ENCODE measurements around the gene FXYD2. TPM values are rescaled to one million over a fixed set of nuclear protein-coding genes. Genes with fewer than 3 reads are reported as not detected.

FXYD2 gene
- total and polyA plus RNA-seq, 4 experiments from 2014 or later = 3.5 to 10.5 (median 8.2) TPM

DNA sequence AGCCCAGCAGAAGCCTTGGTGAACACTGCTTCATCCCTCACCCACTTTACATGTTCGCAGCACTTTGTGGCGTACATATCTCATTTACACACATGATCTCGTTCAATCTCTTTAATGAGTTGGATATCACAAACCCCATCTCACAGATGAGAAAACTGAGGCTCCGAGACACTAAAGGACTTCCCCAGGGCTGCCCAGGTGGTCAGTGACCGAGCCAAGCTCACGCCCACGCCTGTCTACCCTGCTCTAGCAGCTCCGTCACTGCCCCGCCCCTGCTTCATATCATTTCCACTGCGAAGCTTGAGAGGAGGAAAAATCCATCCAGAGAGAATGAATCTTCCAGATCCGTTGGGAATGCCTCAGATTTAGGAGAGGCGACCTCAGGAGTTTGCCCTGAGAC lies 15.8 kb downstream of the FXYD2 start:
- H3K4me3 Mint-ChIP-seq = peak overlapping the region in 1 of 8 donors; percentile 5
- POLR2A ChIA-PET (ENCODE audit: partially characterized antibody) = interaction anchor here (1.0 to 3.2 kb wide), 8 partner anchors 8 to 244 kb away, joined by 3 to 35 read pairs (median 7); no protein-coding TSS in a partner anchor

DNA sequence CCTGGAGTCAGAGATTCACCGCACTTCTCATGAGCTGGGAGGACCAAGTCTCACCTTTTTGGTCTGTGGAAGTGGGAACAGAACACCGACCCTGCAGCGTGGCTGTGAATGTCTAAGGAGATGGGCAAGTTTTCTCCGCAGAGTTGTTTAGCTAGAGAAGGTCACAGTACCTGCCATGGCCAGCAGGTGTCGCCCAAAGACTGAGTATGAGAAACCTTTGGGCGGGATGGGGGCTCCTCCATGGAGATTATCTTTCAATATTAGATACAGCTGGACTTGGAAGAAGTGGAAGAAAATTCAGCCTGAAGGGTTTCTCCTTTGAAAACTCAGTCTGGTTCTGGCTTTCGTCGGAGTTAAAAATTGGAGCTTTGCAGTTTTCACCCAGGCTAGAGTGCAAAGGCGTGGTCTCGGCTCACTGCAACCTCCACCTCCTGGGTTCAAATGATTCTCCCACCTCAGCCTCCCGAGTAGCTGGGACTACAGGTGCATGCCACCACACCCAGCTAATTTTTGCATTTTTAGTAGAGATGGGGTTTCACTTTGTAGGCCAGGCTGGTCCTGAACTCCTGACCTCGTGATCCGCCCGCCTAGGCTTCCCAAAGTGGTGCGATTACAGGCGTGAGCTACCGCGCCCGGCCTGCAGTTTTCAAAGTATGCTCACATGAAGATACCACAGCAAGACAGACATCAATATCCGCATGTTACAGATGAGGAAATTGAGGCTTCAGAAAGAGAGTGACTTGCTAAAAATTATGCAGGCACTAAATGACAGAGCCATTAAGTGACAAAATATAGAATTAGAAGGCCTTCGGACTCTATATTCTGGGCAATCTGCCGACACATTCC lies 16.8 kb downstream of the FXYD2 start:
- peak; percentile 58 to 70 (median 62) for DNase-seq
- Mint-ChIP-seq H3K9me3 (no peaks in the 10 kb centered on the region), H3K4me3 (no peak overlapping the region), H3K27ac (peak overlapping the region in 1 of 7 donors; percentile 45), H3K4me1 (peaks cover 7 to 17% (median 10%) of the 10 kb centered on the region in 4 donors), H3K36me3 (no peaks in the 10 kb centered on the region), H3K27me3 (peaks cover 0 to 3% of the 10 kb centered on the region in 2 donors)
- Histone ChIP-seq H3K36me3 (ENCODE audit: insufficient read depth, low read length) (no peaks in the 10 kb centered on the region), H3K9me3 (ENCODE audit: control insufficient read depth in 1 of 2, low read length in 2 of 2) (no peaks in the 10 kb centered on the region), H3K4me1 (ENCODE audit: insufficient read depth, low read length) (peaks cover 10% of the 10 kb centered on the region), H3K27me3 (ENCODE audit: insufficient read depth, low read length) (no peaks in the 10 kb centered on the region), H3K27ac (ENCODE audit: low read depth, low read length) (no peak overlapping the region), H3K4me3 (ENCODE audit: low read length in 2 of 2) (no peak overlapping the region)
- ChIA-PET POLR2A (ENCODE audit: partially characterized antibody) (interaction anchor here (0.5 to 3.2 kb wide), 15 partner anchors 9 to 592 kb away, joined by 3 to 35 read pairs (median 4); partner anchors contain the start of gene IL10RA), CTCF (ENCODE audit: partially characterized antibody) (interaction anchor here (0.6 to 11.7 kb wide), 36 partner anchors 10 to 384 kb away, joined by 3 to 440 read pairs (median 4); partner anchors contain the start of genes DSCAML1, FXYD2 and IL10RA)
- intact Hi-C loops (cut with micrococcal nuclease) = loop anchor here (1.0 kb wide), 4 partner anchors 10 to 364 kb away; no protein-coding TSS in a partner anchor

More for the DNA sequence above, 15.8 kb downstream of the FXYD2 start:
- intact Hi-C loops (cut with micrococcal nuclease) = no loop called here
- CTCF ChIA-PET (ENCODE audit: partially characterized antibody) = interaction anchor here (0.9 to 11.7 kb wide), 15 partner anchors 8 to 382 kb away, joined by 3 to 440 read pairs (median 10); partner anchors contain the start of genes DSCAML1, FXYD2 and IL10RA
- no peaks in the 10 kb centered on the region for H3K27me3 ChIP-seq (ENCODE audit: insufficient read depth, low read length)
- no peaks in the 10 kb centered on the region for H3K36me3 Mint-ChIP-seq
- H3K4me3 ChIP-seq (ENCODE audit: low read length in 2 of 2) = no peak overlapping the region
- H3K36me3 ChIP-seq (ENCODE audit: insufficient read depth, low read length) = no peaks in the 10 kb centered on the region
- peaks cover 10% of the 10 kb centered on the region for H3K4me1 ChIP-seq (ENCODE audit: insufficient read depth, low read length)
- no peak for DNase-seq
- no peak overlapping the region for H3K27ac ChIP-seq (ENCODE audit: low read depth, low read length)
- H3K4me1 Mint-ChIP-seq = peaks cover 9 to 27% (median 13%) of the 10 kb centered on the region in 4 donors
- H3K27ac Mint-ChIP-seq = no peak overlapping the region
- H3K9me3 ChIP-seq (ENCODE audit: control insufficient read depth in 1 of 2, low read length in 2 of 2) = no peaks in the 10 kb centered on the region
- H3K27me3 Mint-ChIP-seq = peaks cover 0 to 3% of the 10 kb centered on the region in 2 donors
- H3K9me3 Mint-ChIP-seq = no peaks in the 10 kb centered on the region

DNA sequence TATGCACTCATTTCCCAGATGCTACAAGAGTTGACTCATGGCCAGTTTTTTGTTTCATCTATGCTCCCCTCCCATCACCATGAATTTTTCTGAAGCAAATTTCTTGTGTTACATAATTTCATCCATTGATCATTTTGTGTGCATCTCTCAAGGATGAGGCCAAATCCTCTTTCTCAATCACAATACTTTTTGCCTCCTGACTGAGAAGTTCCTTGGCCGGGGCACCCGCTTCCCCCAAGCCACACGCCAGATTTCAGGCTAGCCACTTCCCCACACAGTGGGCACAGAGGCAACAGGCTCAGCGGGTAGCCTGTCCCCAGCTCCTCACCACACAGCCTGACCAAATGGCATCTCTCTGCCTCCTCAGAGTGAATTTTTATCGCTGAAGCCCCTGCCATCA lies 17.7 kb downstream of the FXYD2 start:
- CTCF ChIA-PET (ENCODE audit: partially characterized antibody) = interaction anchor here (1.0 to 11.7 kb wide), 22 partner anchors 9 to 381 kb away, joined by 3 to 440 read pairs (median 9); partner anchors contain the start of genes DSCAML1, FXYD2 and IL10RA
- H3K9me3 ChIP-seq (ENCODE audit: control insufficient read depth in 1 of 2, low read length in 2 of 2) = no peaks in the 10 kb centered on the region

DNA sequence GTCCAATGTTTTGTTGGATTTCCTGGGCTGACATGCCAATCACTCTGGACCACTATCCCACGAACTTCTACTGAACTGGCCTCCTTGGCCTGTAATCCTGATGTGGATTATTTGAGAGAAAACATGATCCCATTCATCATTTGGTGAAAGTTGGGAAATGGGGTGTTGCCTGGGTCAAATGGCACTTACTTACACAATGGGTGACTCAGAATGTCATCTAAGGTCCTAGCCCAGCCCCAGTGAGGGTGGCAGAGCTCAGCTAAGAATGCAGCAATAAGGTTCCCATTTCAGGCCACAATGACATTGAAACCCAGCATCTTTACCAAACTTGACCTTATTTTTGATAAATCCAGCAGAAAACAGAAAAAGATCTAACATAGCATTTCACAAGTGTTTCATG lies 19.5 kb downstream of the FXYD2 start:
- no peak overlapping the region for H3K4me3 ChIP-seq (ENCODE audit: low read length in 2 of 2)
- ChIA-PET CTCF (ENCODE audit: partially characterized antibody) (interaction anchor here (1.0 to 11.7 kb wide), 8 partner anchors 16 to 379 kb away, joined by 3 to 440 read pairs (median 4); partner anchors contain the start of gene FXYD2), POLR2A (ENCODE audit: partially characterized antibody) (no interaction called here)
- intact Hi-C loops (cut with micrococcal nuclease) = no loop called here
- no peaks in the 10 kb centered on the region for H3K9me3 ChIP-seq (ENCODE audit: control insufficient read depth in 1 of 2, low read length in 2 of 2)
- H3K4me1 Mint-ChIP-seq = peaks cover 7 to 11% (median 10%) of the 10 kb centered on the region in 4 donors
- H3K27ac ChIP-seq (ENCODE audit: low read depth, low read length) = no peak overlapping the region
- no peak overlapping the region for H3K27ac Mint-ChIP-seq
- H3K27me3 ChIP-seq (ENCODE audit: insufficient read depth, low read length) = no peaks in the 10 kb centered on the region
- H3K36me3 Mint-ChIP-seq = no peaks in the 10 kb centered on the region
- peaks cover 0 to 3% of the 10 kb centered on the region in 2 donors for H3K27me3 Mint-ChIP-seq
- H3K4me1 ChIP-seq (ENCODE audit: insufficient read depth, low read length) = peaks cover 10% of the 10 kb centered on the region
- H3K9me3 Mint-ChIP-seq = no peaks in the 10 kb centered on the region
- no peak overlapping the region for H3K4me3 Mint-ChIP-seq
- no peaks in the 10 kb centered on the region for H3K36me3 ChIP-seq (ENCODE audit: insufficient read depth, low read length)
- no peak for DNase-seq

More for the DNA sequence above, 17.7 kb downstream of the FXYD2 start:
- Histone ChIP-seq H3K27ac (ENCODE audit: low read depth, low read length) (no peak overlapping the region), H3K4me3 (ENCODE audit: low read length in 2 of 2) (no peak overlapping the region), H3K36me3 (ENCODE audit: insufficient read depth, low read length) (no peaks in the 10 kb centered on the region), H3K27me3 (ENCODE audit: insufficient read depth, low read length) (no peaks in the 10 kb centered on the region), H3K4me1 (ENCODE audit: insufficient read depth, low read length) (peaks cover 10% of the 10 kb centered on the region)
- Mint-ChIP-seq H3K4me1 (peaks cover 7 to 13% (median 10%) of the 10 kb centered on the region in 4 donors), H3K27me3 (peaks cover 0 to 3% of the 10 kb centered on the region in 2 donors), H3K4me3 (no peak overlapping the region), H3K27ac (no peak overlapping the region), H3K36me3 (no peaks in the 10 kb centered on the region), H3K9me3 (no peaks in the 10 kb centered on the region)
- POLR2A ChIA-PET (ENCODE audit: partially characterized antibody) = interaction anchor here (0.5 to 3.2 kb wide), 8 partner anchors 10 to 592 kb away, joined by 3 to 35 read pairs (median 6); partner anchors contain the start of gene IL10RA
- intact Hi-C loops (cut with micrococcal nuclease) = loop anchor here (1.0 kb wide), 4 partner anchors 10 to 364 kb away; no protein-coding TSS in a partner anchor
- no peak for DNase-seq

DNA sequence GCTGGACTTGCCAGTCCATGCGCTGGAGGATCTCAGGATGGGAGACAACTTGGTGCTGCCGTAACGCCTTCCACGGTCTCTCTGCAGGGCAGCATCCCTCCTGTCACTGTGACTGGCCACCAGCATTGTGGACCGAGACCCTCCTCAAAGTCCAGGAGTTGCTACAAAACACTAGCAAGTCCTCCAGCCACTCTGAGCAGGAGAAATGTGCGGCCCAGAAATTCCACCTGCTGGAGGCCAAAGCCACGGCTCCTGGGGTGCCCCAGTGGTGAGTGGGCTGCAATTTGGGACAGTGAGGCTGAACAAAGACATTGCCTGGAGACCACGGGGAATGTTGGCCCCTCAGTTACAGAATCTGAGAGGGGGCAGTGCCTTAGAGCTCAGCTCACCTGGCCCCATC lies 20.6 kb downstream of the FXYD2 start:
- ChIA-PET CTCF (ENCODE audit: partially characterized antibody) (interaction anchor here (1.1 to 11.7 kb wide), 4 partner anchors 17 to 250 kb away, joined by 5 to 440 read pairs (median 68); partner anchors contain the start of gene FXYD2), POLR2A (ENCODE audit: partially characterized antibody) (no interaction called here)
- Histone ChIP-seq H3K36me3 (ENCODE audit: insufficient read depth, low read length) (no peaks in the 10 kb centered on the region), H3K27ac (ENCODE audit: low read depth, low read length) (no peak overlapping the region), H3K27me3 (ENCODE audit: insufficient read depth, low read length) (no peaks in the 10 kb centered on the region), H3K4me1 (ENCODE audit: insufficient read depth, low read length) (peaks cover under 1% of the 10 kb centered on the region), H3K4me3 (ENCODE audit: low read length in 2 of 2) (no peak overlapping the region), H3K9me3 (ENCODE audit: control insufficient read depth in 1 of 2, low read length in 2 of 2) (no peaks in the 10 kb centered on the region)
- Mint-ChIP-seq H3K27me3 (peaks cover 2 to 5% of the 10 kb centered on the region in 2 donors), H3K36me3 (no peaks in the 10 kb centered on the region), H3K9me3 (no peaks in the 10 kb centered on the region), H3K27ac (no peak overlapping the region), H3K4me3 (no peak overlapping the region), H3K4me1 (peaks cover 0 to 2% (median 2%) of the 10 kb centered on the region in 4 donors)
- intact Hi-C loops (cut with micrococcal nuclease) = no loop called here
- no peak for DNase-seq

DNA sequence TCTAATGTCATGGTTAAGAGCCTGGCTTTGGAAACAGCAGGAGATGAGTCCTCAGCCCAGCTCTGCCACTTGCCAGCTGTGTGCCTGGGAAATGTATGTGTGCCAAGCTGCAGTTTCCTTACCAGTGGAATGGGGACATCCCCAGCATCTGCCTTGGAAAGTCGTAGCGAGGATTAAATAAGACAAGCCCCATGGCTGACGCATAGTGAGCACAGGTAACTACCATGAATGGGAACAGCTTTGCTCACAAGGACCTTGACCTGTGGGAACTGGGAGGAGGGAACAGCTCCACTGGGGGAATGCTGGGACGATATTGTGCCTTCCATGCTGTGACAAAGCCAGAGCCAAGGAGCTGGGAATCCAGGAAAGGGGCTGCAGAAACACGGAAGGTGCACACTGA lies 24.9 kb downstream of the FXYD2 start:
- no peak overlapping the region for H3K27ac ChIP-seq (ENCODE audit: low read depth, low read length)
- Mint-ChIP-seq H3K27ac (peak overlapping the region in 1 of 7 donors; percentile 10), H3K4me1 (peaks cover 2 to 22% (median 12%) of the 10 kb centered on the region in 4 donors), H3K4me3 (no peak overlapping the region), H3K27me3 (peaks cover 22 to 24% of the 10 kb centered on the region in 2 donors), H3K9me3 (no peaks in the 10 kb centered on the region), H3K36me3 (no peaks in the 10 kb centered on the region)
- no peak overlapping the region for H3K4me3 ChIP-seq (ENCODE audit: low read length in 2 of 2)
- ChIA-PET POLR2A (ENCODE audit: partially characterized antibody) (no interaction called here), CTCF (ENCODE audit: partially characterized antibody) (interaction anchor here (1.2 to 11.7 kb wide), 3 partner anchors 22 to 372 kb away, joined by 3 to 440 read pairs (median 7); partner anchors contain the start of gene FXYD2)
- H3K27me3 ChIP-seq (ENCODE audit: insufficient read depth, low read length) = peaks cover 20% of the 10 kb centered on the region
- H3K4me1 ChIP-seq (ENCODE audit: insufficient read depth, low read length) = peaks cover 18% of the 10 kb centered on the region
- DNase-seq = no peak
- H3K9me3 ChIP-seq (ENCODE audit: control insufficient read depth in 1 of 2, low read length in 2 of 2) = no peaks in the 10 kb centered on the region
- H3K36me3 ChIP-seq (ENCODE audit: insufficient read depth, low read length) = no peaks in the 10 kb centered on the region
- intact Hi-C loops (cut with micrococcal nuclease) = loop anchor here (2.0 kb wide), 1 partner anchor 15 kb away; no protein-coding TSS in a partner anchor

Data from CD4-positive, alpha-beta memory T cell (primary cell).